ENCODE data around the gene CAMK2B. TPM values are rescaled to one million over a fixed set of nuclear protein-coding genes. Genes with fewer than 3 reads are reported as not detected.

Gene CAMK2B
- polyA plus RNA-seq, 1 donor (not counting 4 experiments of a cell fraction or from before 2014, with no cell fraction given) = 0.25 TPM

- Histone ChIP-seq H3K4me1 (ENCODE audit: control insufficient read depth, extremely low read depth, insufficient read depth, low read length) (no peaks in the 10 kb centered on the region), H2AFZ (ENCODE audit: control insufficient read depth, low read length) (no peak overlapping the region), H3K9me3 (ENCODE audit: control insufficient read depth, low read depth, low read length) (no peaks in the 10 kb centered on the region), H3K9ac (ENCODE audit: control insufficient read depth, extremely low read depth, insufficient read depth, low read length) (no peak overlapping the region), H4K20me1 (ENCODE audit: control insufficient read depth, extremely low read depth, insufficient read depth, low read length) (no peaks in the 10 kb centered on the region), H3K4me3 (ENCODE audit: control insufficient read depth in 2 of 3, extremely low read depth in 1 of 3, insufficient read depth in 2 of 3, low read depth in 1 of 3, low read length in 3 of 3) (no peak overlapping the region), H3K27me3 (ENCODE audit: control insufficient read depth, extremely low read depth, insufficient read depth, low read length) (no peaks in the 10 kb centered on the region), H3K27ac (ENCODE audit: control insufficient read depth, insufficient read depth, low read length) (no peak overlapping the region), H3K4me2 (ENCODE audit: control insufficient read depth, extremely low read depth, insufficient read depth, low read depth, low read length) (no peak overlapping the region), H3K79me2 (ENCODE audit: control insufficient read depth, insufficient read depth, low read length) (no peaks in the 10 kb centered on the region), H3K36me3 (ENCODE audit: control insufficient read depth in 2 of 2, extremely low read depth in 1 of 2, insufficient read depth in 2 of 2, low read length in 2 of 2) (no peaks in the 10 kb centered on the region), H3K9me1 (ENCODE audit: control insufficient read depth, extremely low read depth, insufficient read depth, low read length) (peaks cover 2% of the 10 kb centered on the region)
- dilution Hi-C loops (cut with MboI; ENCODE audit: extremely low pct_ligation_motif_present, low sequenced_read_pairs) = no loop called here
- DNase-seq (ENCODE audit: low read depth, low spot score) = no peak
- no peak for FAIRE-seq
- no peak for TF ChIP-seq EZH2 (IDR thresholded peaks at IDR 0.05; ENCODE audit: low read length)
- TF ChIP-seq, protein P1, sequence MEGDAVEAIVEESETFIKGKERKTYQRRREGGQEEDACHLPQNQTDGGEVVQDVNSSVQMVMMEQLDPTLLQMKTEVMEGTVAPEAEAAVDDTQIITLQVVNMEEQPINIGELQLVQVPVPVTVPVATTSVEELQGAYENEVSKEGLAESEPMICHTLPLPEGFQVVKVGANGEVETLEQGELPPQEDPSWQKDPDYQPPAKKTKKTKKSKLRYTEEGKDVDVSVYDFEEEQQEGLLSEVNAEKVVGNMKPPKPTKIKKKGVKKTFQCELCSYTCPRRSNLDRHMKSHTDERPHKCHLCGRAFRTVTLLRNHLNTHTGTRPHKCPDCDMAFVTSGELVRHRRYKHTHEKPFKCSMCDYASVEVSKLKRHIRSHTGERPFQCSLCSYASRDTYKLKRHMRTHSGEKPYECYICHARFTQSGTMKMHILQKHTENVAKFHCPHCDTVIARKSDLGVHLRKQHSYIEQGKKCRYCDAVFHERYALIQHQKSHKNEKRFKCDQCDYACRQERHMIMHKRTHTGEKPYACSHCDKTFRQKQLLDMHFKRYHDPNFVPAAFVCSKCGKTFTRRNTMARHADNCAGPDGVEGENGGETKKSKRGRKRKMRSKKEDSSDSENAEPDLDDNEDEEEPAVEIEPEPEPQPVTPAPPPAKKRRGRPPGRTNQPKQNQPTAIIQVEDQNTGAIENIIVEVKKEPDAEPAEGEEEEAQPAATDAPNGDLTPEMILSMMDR (optimal IDR thresholded peaks at IDR 0.05 in 1 of 3, IDR thresholded peaks at IDR 0.05 in 1 of 3, conservative IDR thresholded peaks at IDR 0.05 in 1 of 3; ENCODE audit: extremely low read depth in 1 of 3, insufficient read depth in 2 of 3, low read length in 3 of 3) = no peak
These were observed 75.7 kb downstream of the CAMK2B start for GRCh38 chr7:44249639-44250234.

DNA sequence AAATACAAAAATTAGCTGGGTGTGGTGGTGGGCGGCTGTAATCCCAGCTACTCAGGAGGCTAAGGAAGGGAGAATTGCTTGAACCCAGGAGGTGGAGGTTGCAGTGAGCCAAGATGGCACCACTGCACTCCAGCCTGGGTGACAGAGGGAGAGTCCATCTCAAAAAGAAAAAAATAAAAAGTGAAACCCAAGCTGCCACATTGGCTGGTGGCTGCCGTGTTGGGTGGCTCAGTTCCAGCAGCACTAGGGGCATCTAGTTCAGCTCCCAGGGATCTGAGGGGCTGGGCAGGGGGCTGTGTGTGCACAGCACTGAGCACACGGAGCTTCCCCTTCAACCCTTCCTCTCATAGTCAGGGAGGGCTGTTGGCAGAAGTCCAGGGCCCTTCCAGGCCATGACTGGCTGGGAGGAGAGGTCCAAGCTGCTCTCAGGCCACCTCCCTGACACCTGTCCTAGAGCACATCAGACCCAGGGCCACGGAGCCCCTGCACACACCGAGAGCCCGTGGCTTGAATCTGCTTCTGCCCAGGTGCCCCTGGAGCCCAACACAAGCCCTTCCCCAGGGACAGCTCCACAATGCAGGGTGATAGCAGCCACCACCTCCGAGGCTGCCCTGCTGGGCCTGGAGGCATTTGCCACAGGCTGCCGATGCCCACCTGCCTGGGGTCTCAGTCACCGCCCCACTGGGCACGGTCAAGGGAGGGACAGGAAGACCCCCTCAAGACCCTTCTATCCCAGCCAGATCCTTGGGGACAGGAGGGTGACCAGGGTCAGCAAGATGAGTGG, 77.3 kb downstream of the CAMK2B start:
- DNase-seq (ENCODE audit: low read depth, low spot score) (no peak), FAIRE-seq (no peak)
- no peak overlapping the region for H2AFZ ChIP-seq (ENCODE audit: control insufficient read depth, low read length)
- no peak overlapping the region for H3K27ac ChIP-seq (ENCODE audit: control insufficient read depth, insufficient read depth, low read length)
- H3K4me2 ChIP-seq (ENCODE audit: control insufficient read depth, extremely low read depth, insufficient read depth, low read depth, low read length) = no peak overlapping the region
- H3K79me2 ChIP-seq (ENCODE audit: control insufficient read depth, insufficient read depth, low read length) = no peaks in the 10 kb centered on the region
- no peak for TF ChIP-seq EZH2 (IDR thresholded peaks at IDR 0.05; ENCODE audit: low read length)
- TF ChIP-seq, protein P1 (optimal IDR thresholded peaks at IDR 0.05 in 1 of 3, IDR thresholded peaks at IDR 0.05 in 1 of 3, conservative IDR thresholded peaks at IDR 0.05 in 1 of 3; ENCODE audit: extremely low read depth in 1 of 3, insufficient read depth in 2 of 3, low read length in 3 of 3) = no peak
- H3K36me3 ChIP-seq (ENCODE audit: control insufficient read depth in 2 of 2, extremely low read depth in 1 of 2, insufficient read depth in 2 of 2, low read length in 2 of 2) = no peaks in the 10 kb centered on the region
- dilution Hi-C loops (cut with MboI; ENCODE audit: extremely low pct_ligation_motif_present, low sequenced_read_pairs) = no loop called here
- no peaks in the 10 kb centered on the region for H3K4me1 ChIP-seq (ENCODE audit: control insufficient read depth, extremely low read depth, insufficient read depth, low read length)
- H3K9ac ChIP-seq (ENCODE audit: control insufficient read depth, extremely low read depth, insufficient read depth, low read length) = no peak overlapping the region
- H3K9me3 ChIP-seq (ENCODE audit: control insufficient read depth, low read depth, low read length) = no peaks in the 10 kb centered on the region
- no peaks in the 10 kb centered on the region for H4K20me1 ChIP-seq (ENCODE audit: control insufficient read depth, extremely low read depth, insufficient read depth, low read length)
- no peaks in the 10 kb centered on the region for H3K27me3 ChIP-seq (ENCODE audit: control insufficient read depth, extremely low read depth, insufficient read depth, low read length)
- no peak overlapping the region for H3K4me3 ChIP-seq (ENCODE audit: control insufficient read depth in 2 of 3, extremely low read depth in 1 of 3, insufficient read depth in 2 of 3, low read depth in 1 of 3, low read length in 3 of 3)
- H3K9me1 ChIP-seq (ENCODE audit: control insufficient read depth, extremely low read depth, insufficient read depth, low read length) = peaks cover 2% of the 10 kb centered on the region
